ENCODE measurements around the gene KRTAP10-2. TPM values are rescaled to one million over a fixed set of nuclear protein-coding genes. Genes with fewer than 3 reads are reported as not detected.

Gene KRTAP10-2
- total RNA-seq, 1 donor from 2014 or later: not detected

GRCh38 chr21:44510109-44510507, 41.2 kb downstream of the KRTAP10-2 start:
- Mint-ChIP-seq H3K4me3 (ENCODE audit: unreplicated experiment) (no peak overlapping the region), H3K9me3 (ENCODE audit: unreplicated experiment) (no peaks in the 10 kb centered on the region), H3K27ac (ENCODE audit: unreplicated experiment) (no peak overlapping the region), H3K27me3 (ENCODE audit: unreplicated experiment) (peaks cover 12% of the 10 kb centered on the region), H3K4me1 (ENCODE audit: unreplicated experiment) (peaks cover 3% of the 10 kb centered on the region), H3K36me3 (ENCODE audit: unreplicated experiment) (no peaks in the 10 kb centered on the region)
- TF ChIP-seq, protein P1, sequence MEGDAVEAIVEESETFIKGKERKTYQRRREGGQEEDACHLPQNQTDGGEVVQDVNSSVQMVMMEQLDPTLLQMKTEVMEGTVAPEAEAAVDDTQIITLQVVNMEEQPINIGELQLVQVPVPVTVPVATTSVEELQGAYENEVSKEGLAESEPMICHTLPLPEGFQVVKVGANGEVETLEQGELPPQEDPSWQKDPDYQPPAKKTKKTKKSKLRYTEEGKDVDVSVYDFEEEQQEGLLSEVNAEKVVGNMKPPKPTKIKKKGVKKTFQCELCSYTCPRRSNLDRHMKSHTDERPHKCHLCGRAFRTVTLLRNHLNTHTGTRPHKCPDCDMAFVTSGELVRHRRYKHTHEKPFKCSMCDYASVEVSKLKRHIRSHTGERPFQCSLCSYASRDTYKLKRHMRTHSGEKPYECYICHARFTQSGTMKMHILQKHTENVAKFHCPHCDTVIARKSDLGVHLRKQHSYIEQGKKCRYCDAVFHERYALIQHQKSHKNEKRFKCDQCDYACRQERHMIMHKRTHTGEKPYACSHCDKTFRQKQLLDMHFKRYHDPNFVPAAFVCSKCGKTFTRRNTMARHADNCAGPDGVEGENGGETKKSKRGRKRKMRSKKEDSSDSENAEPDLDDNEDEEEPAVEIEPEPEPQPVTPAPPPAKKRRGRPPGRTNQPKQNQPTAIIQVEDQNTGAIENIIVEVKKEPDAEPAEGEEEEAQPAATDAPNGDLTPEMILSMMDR (IDR thresholded peaks at IDR 0.05): no peak
- no peak for DNase-seq (ENCODE audit: extremely low spot score, unreplicated experiment)

- no peak overlapping the region for H3K27ac Mint-ChIP-seq (ENCODE audit: unreplicated experiment)
- DNase-seq (ENCODE audit: extremely low spot score, unreplicated experiment): no peak
- H3K4me1 Mint-ChIP-seq (ENCODE audit: unreplicated experiment): peaks cover 3% of the 10 kb centered on the region
- no peaks in the 10 kb centered on the region for H3K36me3 Mint-ChIP-seq (ENCODE audit: unreplicated experiment)
- H3K4me3 Mint-ChIP-seq (ENCODE audit: unreplicated experiment): no peak overlapping the region
- H3K27me3 Mint-ChIP-seq (ENCODE audit: unreplicated experiment): peaks cover 12% of the 10 kb centered on the region
- TF ChIP-seq, protein P1 (IDR thresholded peaks at IDR 0.05): no peak
- no peaks in the 10 kb centered on the region for H3K9me3 Mint-ChIP-seq (ENCODE audit: unreplicated experiment)
Measured at GRCh38 chr21:44509539-44509938, 41.8 kb downstream of the KRTAP10-2 start.

DNA sequence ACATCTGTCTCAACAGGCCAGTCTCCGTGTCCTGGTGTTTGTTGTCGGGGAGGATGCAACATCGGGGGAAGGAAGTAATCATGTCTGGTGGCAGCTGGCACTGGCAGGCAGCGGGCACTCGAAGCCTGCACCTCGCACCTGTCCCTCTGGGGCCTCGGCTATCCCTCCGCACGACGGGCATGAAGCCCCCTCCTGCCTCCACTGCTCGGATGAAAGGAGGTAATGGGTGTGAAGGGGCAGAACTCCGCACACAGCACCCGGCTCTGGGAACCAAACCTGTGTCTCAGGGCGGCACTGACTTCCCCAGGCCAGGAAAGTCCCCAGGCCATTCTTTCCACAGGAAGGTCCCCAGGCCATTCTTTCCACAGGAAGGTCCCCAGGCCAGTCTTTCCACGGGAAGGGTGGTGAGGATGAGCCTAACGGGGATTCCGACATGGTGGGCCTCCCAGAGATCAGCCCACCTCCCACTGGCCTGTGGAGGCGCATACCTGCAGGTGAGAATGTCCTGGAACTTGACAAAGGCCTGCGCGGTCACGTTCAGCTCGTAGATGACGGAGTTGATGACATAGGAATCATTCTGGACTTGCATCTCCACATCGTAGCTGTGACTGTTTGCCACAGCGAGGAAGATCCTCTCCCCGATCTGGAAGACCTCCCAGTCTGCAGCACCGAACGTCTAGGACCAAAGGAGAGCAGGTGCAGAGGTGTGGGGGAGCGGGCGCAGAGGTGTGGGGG, 42.4 kb downstream of the KRTAP10-2 start:
- H3K27me3 Mint-ChIP-seq (ENCODE audit: unreplicated experiment): peaks cover 12% of the 10 kb centered on the region
- H3K27ac Mint-ChIP-seq (ENCODE audit: unreplicated experiment): no peak overlapping the region
- TF ChIP-seq, protein P1 (IDR thresholded peaks at IDR 0.05): no peak
- no peak for DNase-seq (ENCODE audit: extremely low spot score, unreplicated experiment)
- no peaks in the 10 kb centered on the region for H3K36me3 Mint-ChIP-seq (ENCODE audit: unreplicated experiment)
- no peaks in the 10 kb centered on the region for H3K9me3 Mint-ChIP-seq (ENCODE audit: unreplicated experiment)
- no peak overlapping the region for H3K4me3 Mint-ChIP-seq (ENCODE audit: unreplicated experiment)
- H3K4me1 Mint-ChIP-seq (ENCODE audit: unreplicated experiment): peaks cover 3% of the 10 kb centered on the region

- H3K27me3 Mint-ChIP-seq (ENCODE audit: unreplicated experiment): peaks cover 12% of the 10 kb centered on the region
- H3K4me1 Mint-ChIP-seq (ENCODE audit: unreplicated experiment): peaks cover 3% of the 10 kb centered on the region
- H3K4me3 Mint-ChIP-seq (ENCODE audit: unreplicated experiment): no peak overlapping the region
- H3K36me3 Mint-ChIP-seq (ENCODE audit: unreplicated experiment): no peaks in the 10 kb centered on the region
- TF ChIP-seq, protein P1 (IDR thresholded peaks at IDR 0.05): no peak
- DNase-seq (ENCODE audit: extremely low spot score, unreplicated experiment): no peak
- no peak overlapping the region for H3K27ac Mint-ChIP-seq (ENCODE audit: unreplicated experiment)
- no peaks in the 10 kb centered on the region for H3K9me3 Mint-ChIP-seq (ENCODE audit: unreplicated experiment)
Measured at GRCh38 chr21:44508426-44508710, 42.9 kb downstream of the KRTAP10-2 start.

DNA sequence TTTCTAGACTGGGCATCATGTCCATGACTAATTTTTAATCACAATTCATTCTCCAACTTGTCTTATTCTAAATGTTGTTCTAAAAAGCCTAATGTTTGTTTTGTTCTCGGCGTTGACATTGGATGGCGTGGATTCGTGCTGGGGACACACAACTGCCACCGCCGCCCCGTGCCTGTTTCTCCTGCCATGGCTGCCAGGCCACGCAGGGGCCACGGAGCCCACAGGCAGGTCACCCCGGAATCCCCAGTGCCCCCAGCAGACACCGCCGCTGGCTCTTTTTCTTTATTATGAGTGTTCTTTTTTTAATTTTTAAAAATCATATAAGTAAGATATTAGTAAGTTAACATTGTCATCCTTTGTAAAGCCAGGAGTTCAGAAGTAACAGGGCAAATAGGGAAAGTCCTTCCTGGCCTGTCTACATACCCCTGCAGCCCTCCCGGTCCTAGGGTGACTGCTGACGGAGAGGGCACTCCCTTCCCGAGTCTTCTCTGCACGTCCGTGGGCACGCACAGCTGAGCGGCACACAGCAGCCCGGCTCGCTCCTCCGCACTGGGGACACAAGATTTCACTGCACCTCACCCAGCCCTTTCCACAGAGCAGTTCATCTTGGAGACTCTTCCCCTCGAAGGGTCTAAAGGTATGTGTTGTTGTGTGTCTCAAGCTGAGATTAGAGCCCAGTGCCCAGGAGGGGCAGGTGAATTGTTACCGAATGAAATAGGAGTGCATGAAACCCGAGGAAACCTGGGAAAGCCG, 43.5 kb downstream of the KRTAP10-2 start:
- Mint-ChIP-seq H3K9me3 (ENCODE audit: unreplicated experiment) (no peaks in the 10 kb centered on the region), H3K4me3 (ENCODE audit: unreplicated experiment) (no peak overlapping the region), H3K36me3 (ENCODE audit: unreplicated experiment) (no peaks in the 10 kb centered on the region), H3K27ac (ENCODE audit: unreplicated experiment) (no peak overlapping the region), H3K4me1 (ENCODE audit: unreplicated experiment) (peaks cover 3% of the 10 kb centered on the region), H3K27me3 (ENCODE audit: unreplicated experiment) (peaks cover 12% of the 10 kb centered on the region)
- DNase-seq (ENCODE audit: extremely low spot score, unreplicated experiment): no peak
- TF ChIP-seq, protein P1 (IDR thresholded peaks at IDR 0.05): no peak
